Neural cell (in vitro differentiated cells): Measurements from ENCODE around the gene AFF2. TPM values are rescaled to one million over a fixed set of nuclear protein-coding genes. Genes with fewer than 3 reads are reported as not detected.

Source experiments
- H2AFZ ChIP-seq: fragments of 200-600, 300-800 bp; sonication (generic), shearing (Covaris generic); 2 replicates; pipeline ENCODE4 v1.6.0; 2014; ENCODE audit warnings: low read depth, mild to moderate bottlenecking, antibody characterized with exemption, low read length, moderate library complexity
- H3F3A ChIP-seq: fragments of 200-600 bp; shearing (Covaris generic); 2 replicates; pipeline ENCODE4 v1.6.1; 2016; ENCODE audit warnings: mild to moderate bottlenecking, moderate library complexity, mixed read lengths, antibody characterized with exemption, low read length; ENCODE audit not compliant: insufficient read depth, poor library complexity, severe bottlenecking
- H3K27ac ChIP-seq: fragments of 200-600, 300-800 bp; sonication (generic), shearing (Covaris generic); 2 replicates; pipeline ENCODE4 v1.5.1; 2014; ENCODE audit warnings: mild to moderate bottlenecking, low read length, moderate library complexity
- H3K27me3 ChIP-seq: fragments of 300-800, 200-600 bp; sonication (generic), shearing (Covaris generic); 2 replicates; pipeline ENCODE4 v1.6.0; 2014; ENCODE audit warnings: mild to moderate bottlenecking, low read depth, low read length, moderate library complexity; ENCODE audit not compliant: insufficient read depth
- H3K36me3 ChIP-seq: fragments of 300-800, 200-600 bp; sonication (generic), shearing (Covaris generic); 2 replicates; pipeline ENCODE4 v1.5.1; 2014; ENCODE audit warnings: mild to moderate bottlenecking, antibody characterized with exemption, low read length, moderate library complexity; ENCODE audit not compliant: insufficient read depth
- H3K4me2 ChIP-seq: fragments of 300-800, 200-600 bp; sonication (generic), shearing (Covaris generic); 2 replicates; pipeline ENCODE4 v1.6.0; 2014; ENCODE audit warnings: mild to moderate bottlenecking, low read length
- H3K4me3 ChIP-seq: fragments of 300-800, 200-600 bp; sonication (generic), shearing (Covaris generic); 2 replicates; pipeline ENCODE4 v1.5.1; 2014; ENCODE audit warnings: mild to moderate bottlenecking, low read length, moderate library complexity
- H3K79me2 ChIP-seq: fragments of 200-600 bp; shearing (Covaris generic); replicated peaks from 2 replicates; pipeline ENCODE4 v1.6.0; 2014; ENCODE audit warnings: mild to moderate bottlenecking, low read length, moderate library complexity; ENCODE audit not compliant: insufficient read depth
- H3K9ac ChIP-seq: fragments of 300-800, 200-600 bp; sonication (generic), shearing (Covaris generic); 2 replicates; pipeline ENCODE4 v1.6.1; 2016; ENCODE audit warnings: mild to moderate bottlenecking, low read length, mixed read lengths
- H3K9me2 ChIP-seq: fragments of 200-600 bp; shearing (Covaris generic); 2 replicates; pipeline ENCODE4 v1.6.1; 2016; ENCODE audit warnings: mild to moderate bottlenecking, low read length, mixed read lengths; ENCODE audit not compliant: insufficient read depth
- H3K9me3 ChIP-seq: fragments of 200-600, 300-800 bp; sonication (generic), shearing (Covaris generic); 2 replicates; pipeline ENCODE4 v1.6.1; 2016; ENCODE audit warnings: mild to moderate bottlenecking, mixed run types, low read length, moderate library complexity, mixed read lengths
- H4K20me1 ChIP-seq: fragments of 200-600 bp; shearing (Covaris generic); 2 replicates; pipeline ENCODE4 v1.6.1; 2016; ENCODE audit warnings: mild to moderate bottlenecking, mixed run types; ENCODE audit not compliant: insufficient read depth
- EP300 ChIP-seq: fragments of 450-650 bp; conservative IDR thresholded peaks from 2 replicates; pipeline ENCODE4 v1.6.1; 2014; ENCODE audit warnings: antibody characterized with exemption, mild to moderate bottlenecking, moderate library complexity; ENCODE audit not compliant: poor library complexity, severe bottlenecking
- EZH2 ChIP-seq: fragments of 200-600, 300-800 bp; shearing (Covaris generic), sonication (generic); IDR thresholded peaks from 2 replicates; pipeline ENCODE4 v1.6.1; 2014; ENCODE audit warnings: antibody characterized with exemption, low read length, borderline replicate concordance, mild to moderate bottlenecking; ENCODE audit not compliant: insufficient read depth, poor library complexity, severe bottlenecking
- MXI1 ChIP-seq: fragments of 450-650 bp; conservative IDR thresholded peaks from 2 replicates; pipeline ENCODE4 v1.6.1; 2014; ENCODE audit warnings: antibody characterized with exemption, mild to moderate bottlenecking; ENCODE audit not compliant: poor library complexity, severe bottlenecking
- POLR2AphosphoS5 ChIP-seq: IDR thresholded peaks from 2 replicates; pipeline ENCODE4 v1.6.1; 2012
- REST ChIP-seq: IDR thresholded peaks from 2 replicates; pipeline ENCODE4 v1.6.1; 2012; ENCODE audit warnings: borderline replicate concordance
- TAF1 ChIP-seq: IDR thresholded peaks from 2 replicates; pipeline ENCODE4 v1.6.1; 2012; ENCODE audit warnings: low read depth
- polyA plus RNA-seq: library from polyadenylated mRNA; depleted of rRNA; stranded (reverse); fragments of >200 nt; gene quantifications from 2 replicates; pipeline ENCODE4 v1.2.3, GENCODE V29; 2014
- TF ChIP-seq, protein P1 (sequence below): fragments of 450-650 bp; IDR thresholded peaks from 2 replicates; pipeline ENCODE4 v1.5.1; 2014; ENCODE audit warnings: antibody characterized with exemption, mild to moderate bottlenecking, moderate library complexity; ENCODE audit not compliant: poor library complexity, severe bottlenecking

Gene AFF2
- polyA plus RNA-seq, 1 donor from 2014 or later: 10.5 TPM

GRCh38 chrX:148499638-148500422 is 587 bp upstream of the AFF2 start:
- Histone ChIP-seq H3K4me3 (peak overlapping the region; percentile 66), H3K79me2 (peaks cover 33% of the 10 kb centered on the region), H3K4me2 (no peak overlapping the region), H2AFZ (no peak overlapping the region), H4K20me1 (no peaks in the 10 kb centered on the region), H3F3A (no peaks in the 10 kb centered on the region), H3K9ac (peak overlapping the region; percentile 60), H3K27ac (peak overlapping the region; percentile 42), H3K36me3 (no peaks in the 10 kb centered on the region), H3K9me3 (no peaks in the 10 kb centered on the region), H3K27me3 (no peaks in the 10 kb centered on the region), H3K9me2 (no peaks in the 10 kb centered on the region)
- TF ChIP-seq EP300: no peak
- TF ChIP-seq REST: no peak
- TF ChIP-seq POLR2AphosphoS5: no peak
- no peak for TF ChIP-seq EZH2
- TF ChIP-seq TAF1: no peak
- TF ChIP-seq, protein P1, sequence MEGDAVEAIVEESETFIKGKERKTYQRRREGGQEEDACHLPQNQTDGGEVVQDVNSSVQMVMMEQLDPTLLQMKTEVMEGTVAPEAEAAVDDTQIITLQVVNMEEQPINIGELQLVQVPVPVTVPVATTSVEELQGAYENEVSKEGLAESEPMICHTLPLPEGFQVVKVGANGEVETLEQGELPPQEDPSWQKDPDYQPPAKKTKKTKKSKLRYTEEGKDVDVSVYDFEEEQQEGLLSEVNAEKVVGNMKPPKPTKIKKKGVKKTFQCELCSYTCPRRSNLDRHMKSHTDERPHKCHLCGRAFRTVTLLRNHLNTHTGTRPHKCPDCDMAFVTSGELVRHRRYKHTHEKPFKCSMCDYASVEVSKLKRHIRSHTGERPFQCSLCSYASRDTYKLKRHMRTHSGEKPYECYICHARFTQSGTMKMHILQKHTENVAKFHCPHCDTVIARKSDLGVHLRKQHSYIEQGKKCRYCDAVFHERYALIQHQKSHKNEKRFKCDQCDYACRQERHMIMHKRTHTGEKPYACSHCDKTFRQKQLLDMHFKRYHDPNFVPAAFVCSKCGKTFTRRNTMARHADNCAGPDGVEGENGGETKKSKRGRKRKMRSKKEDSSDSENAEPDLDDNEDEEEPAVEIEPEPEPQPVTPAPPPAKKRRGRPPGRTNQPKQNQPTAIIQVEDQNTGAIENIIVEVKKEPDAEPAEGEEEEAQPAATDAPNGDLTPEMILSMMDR: no peak

- Histone ChIP-seq H3K4me3 (peak overlapping the region; percentile 85), H3K79me2 (peaks cover 50% of the 10 kb centered on the region), H3K27ac (peak overlapping the region; percentile 58), H4K20me1 (no peaks in the 10 kb centered on the region), H3K9me2 (no peaks in the 10 kb centered on the region), H3K9ac (peak overlapping the region; percentile 69), H2AFZ (no peak overlapping the region), H3F3A (no peaks in the 10 kb centered on the region), H3K36me3 (no peaks in the 10 kb centered on the region), H3K27me3 (no peaks in the 10 kb centered on the region), H3K9me3 (no peaks in the 10 kb centered on the region), H3K4me2 (peak overlapping the region; percentile 2)
- TF ChIP-seq EP300 (no peak), MXI1 (peak; percentile 9)
Observed at GRCh38 chrX:148501386-148502066, 1.1 kb downstream of the AFF2 start.
